K562 (cell line): ENCODE measurements around the gene TCF15. TPM values are rescaled to one million over a fixed set of nuclear protein-coding genes. Genes with fewer than 3 reads are reported as not detected.

ENCODE experiments used
- ATAC-seq: fragments of 200-7000 bp; cut with Tn5 transposase; 3 replicates; pipeline ENCODE4 v1.9.1; 2020; ENCODE audit warnings: moderate library complexity
- BruUV-seq: library from RNA; stranded (reverse); fragments of 400-500 nt; replicated peaks from 2 replicates; lab custom pipeline; 2021; lab: Mats Ljungman, UMichigan
- CTCF ChIA-PET: fragments of 300-600 bp; formaldehyde crosslinking; extraction: SDS; loops from one replicate; lab custom pipeline; 2021; ENCODE audit warnings: low intra/inter-chr PET ratio; lab: Yijun Ruan, JAX
- POLR2A ChIA-PET: fragments of 300-600, 350-650 bp; sonication (Branson Sonifier 250); formaldehyde crosslinking; extraction: SDS; loops from one replicate; lab custom pipeline; 2021; ENCODE audit warnings: antibody characterized with exemption, inconsistent platforms; lab: Yijun Ruan, JAX
- DNase-seq, 4 experiments: peaks; one replicate each; pipeline versions ENCODE4 v3.0.0 to v3.0.0-alpha.2; 2011 to 2018; ENCODE audit warnings: low spot score in 3 of 4, mixed read lengths in 3 of 4; ENCODE audit errors: extremely low read depth in 1 of 4
- FAIRE-seq: peaks from 2 replicates; lab custom pipeline; 2011; peaks lifted over from hg19 to GRCh38; lab: Jason Lieb, UNC
- H2AFZ ChIP-seq: 2 replicates; pipeline ENCODE4 v1.6.0; 2011; ENCODE audit warnings: low read depth, low read length, control low read depth, inconsistent platforms
- H3K27ac ChIP-seq: fragments of 200-600 bp; 3 replicates; pipeline ENCODE4 v1.8.0; 2011; ENCODE audit warnings: low read depth, mild to moderate bottlenecking, control low read depth, inconsistent platforms, low read length, moderate library complexity, mixed read lengths; ENCODE audit errors: extremely low read depth
- H3K27me3 ChIP-seq, 2 experiments: fragments of 300-600 bp in 1 of 2; 2 replicates in 1 of 2; 3 replicates in 1 of 2; pipeline versions ENCODE4 v1.6.0 to v1.8.0; 2011; ENCODE audit warnings: inconsistent platforms in 2 of 2, low read length in 2 of 2, mild to moderate bottlenecking in 1 of 2, mixed read lengths in 1 of 2, moderate library complexity in 1 of 2; ENCODE audit not compliant: control insufficient read depth in 2 of 2, insufficient read depth in 2 of 2
- H3K36me3 ChIP-seq: fragments of 300-600 bp; 3 replicates; pipeline ENCODE4 v1.8.0; 2011; ENCODE audit warnings: mild to moderate bottlenecking, low read length, inconsistent platforms; ENCODE audit not compliant: control insufficient read depth, insufficient read depth
- H3K4me1 ChIP-seq, 2 experiments: fragments of 200-600 bp in 1 of 2; replicated peaks in 1 of 2; 2 replicates in 1 of 2; 3 replicates in 1 of 2; pipeline versions ENCODE4 v1.5.1 to v1.8.0; 2011; ENCODE audit warnings: inconsistent platforms in 2 of 2, low read length in 2 of 2, mild to moderate bottlenecking in 1 of 2, mixed read lengths in 1 of 2, moderate library complexity in 1 of 2; ENCODE audit not compliant: control insufficient read depth in 2 of 2, insufficient read depth in 2 of 2
- H3K4me2 ChIP-seq: 2 replicates; pipeline ENCODE4 v1.6.1; 2011; ENCODE audit warnings: low read length, control low read depth, inconsistent platforms, mixed read lengths; ENCODE audit not compliant: insufficient read depth
- H3K4me3 ChIP-seq: fragments of 200-600 bp; sonication (generic), shearing (Covaris generic); 2 replicates; pipeline ENCODE4 v1.5.1; 2016; ENCODE audit warnings: control low read depth, inconsistent platforms
- H3K79me2 ChIP-seq: fragments of 200-600 bp; 3 replicates; pipeline ENCODE4 v1.8.0; 2011; ENCODE audit warnings: low read length, inconsistent platforms; ENCODE audit not compliant: control insufficient read depth, insufficient read depth
- H3K9ac ChIP-seq, 2 experiments: 2 replicates each; pipeline versions ENCODE4 v1.6.0 to v1.6.1; 2011; ENCODE audit warnings: low read depth in 2 of 2, low read length in 2 of 2, control low read depth in 1 of 2, inconsistent platforms in 1 of 2, mild to moderate bottlenecking in 1 of 2, mixed read lengths in 1 of 2; ENCODE audit not compliant: insufficient read depth in 1 of 2
- H3K9me1 ChIP-seq: one replicate; pipeline ENCODE4 v1.6.0; 2011; ENCODE audit warnings: inconsistent platforms, mild to moderate bottlenecking, low read length, moderate library complexity; ENCODE audit not compliant: control insufficient read depth, insufficient read depth
- H3K9me3 ChIP-seq: replicated peaks from 2 replicates; pipeline ENCODE4 v1.5.1; 2011; ENCODE audit warnings: low read depth, low read length, inconsistent platforms; ENCODE audit not compliant: control insufficient read depth, insufficient read depth
- H4K20me1 ChIP-seq: replicated peaks from 2 replicates; pipeline ENCODE4 v1.6.1; 2011; ENCODE audit warnings: low read length, inconsistent platforms, mixed read lengths; ENCODE audit not compliant: control insufficient read depth, insufficient read depth
- ADNP ChIP-seq: fragments of 200-800 bp; sonication (Bioruptor generic); IDR thresholded peaks from 2 replicates; pipeline ENCODE4 v1.6.1; 2016; ENCODE audit warnings: missing genetic modification characterization, missing compliant biosample characterization
- BCOR ChIP-seq: fragments of 450-650 bp; IDR thresholded peaks from 2 replicates; pipeline ENCODE4 v1.6.1; 2016
- CEBPG ChIP-seq, 3 experiments: fragments of 200-800 bp in 1 of 3; sonication (Bioruptor generic) in 1 of 3; sonication (generic) in 1 of 3; formaldehyde crosslinking in 1 of 3; IDR thresholded peaks in 2 of 3; conservative IDR thresholded peaks in 1 of 3; 2 replicates each; pipeline versions ENCODE4 v1.6.1 to v1.8.0; 2016 to 2022; ENCODE audit warnings: missing compliant biosample characterization in 2 of 3, missing genetic modification characterization in 2 of 3, mild to moderate bottlenecking in 1 of 3, missing genetic modification reagents in 1 of 3
- CXXC5 ChIP-seq: fragments of 250-450 bp; sonication (Bioruptor Pico); IDR thresholded peaks from 2 replicates; pipeline ENCODE4 v1.8.0; 2022; ENCODE audit warnings: inconsistent platforms, mild to moderate bottlenecking, moderate library complexity
- KAT2B ChIP-seq: IDR thresholded peaks from one replicate; pipeline ENCODE4 v1.6.1; 2012; ENCODE audit warnings: low read depth, mild to moderate bottlenecking, control low read depth, inconsistent platforms, low read length, moderate library complexity
- NEUROD1 ChIP-seq: fragments of 150-350 bp; IDR thresholded peaks from 2 replicates; pipeline ENCODE4 v1.6.1; 2014; ENCODE audit warnings: borderline replicate concordance, low read length, low read depth; ENCODE audit not compliant: partially characterized antibody
- ZNF507 ChIP-seq: conservative IDR thresholded peaks from 2 replicates; pipeline ENCODE4 v1.6.1; 2017; ENCODE audit warnings: missing genetic modification characterization, missing compliant biosample characterization
- WGBS: fragments of 100-300 bp; shearing (Covaris generic); methylation state at CpG from one replicate; pipeline ENCODE4 v1.1.6; 2016; ENCODE audit warnings: low coverage, mixed read lengths; ENCODE audit not compliant: insufficient coverage; ENCODE audit errors: missing lambda C conversion rate; 5-methylcytosine and 5-hydroxymethylcytosine counted together
- in situ Hi-C: fragments of 300-500 bp; cut with MboI; formaldehyde crosslinking; loops from 4 replicates; pipeline ENCODE4 v1.15.0; 2018; ENCODE audit warnings: inconsistent platforms, mixed read lengths
- intact Hi-C: fragments of 100-400 bp; cut with micrococcal nuclease; formaldehyde crosslinking; loops from 2 replicates; pipeline ENCODE4 v1.14.2; 2022
- polyA plus RNA-seq, 8 experiments: library from polyadenylated mRNA; depleted of rRNA in 4 of 8; stranded (reverse) in 5 of 8; unstranded in 3 of 8; fragments of >200 nt; fragmentation: Nextera tagmentation in 2 of 8; fragmentation: Illumina TruSeq in 1 of 8; extraction: Ambion mirVana in 2 of 8; extraction: Trizol in 1 of 8; gene quantifications; 2 replicates each; pipeline versions ENCODE4 v1.2.1 to v1.2.3, GENCODE V29; 2011 to 2014; ENCODE audit warnings: inconsistent platforms in 1 of 8, missing spikeins in 1 of 8
- total RNA-seq, 7 experiments: library from RNA; depleted of rRNA in 6 of 7; stranded (reverse); fragments of >200 nt in 6 of 7; fragmentation: Illumina TruSeq in 2 of 7; extraction: Trizol in 2 of 7; gene quantifications; 2 replicates each; pipeline versions ENCODE4 v1.2.1 to v1.2.3, GENCODE V29; 2011 to 2021; ENCODE audit warnings: low replicate concordance in 1 of 7
- TF ChIP-seq, protein P1 (sequence below): fragments of 250-450 bp; sonication (Bioruptor Pico); IDR thresholded peaks from 2 replicates; pipeline ENCODE4 v1.8.0; 2022; ENCODE audit warnings: inconsistent platforms
- TF ChIP-seq, protein P2 (sequence below): fragments of 250-450 bp; sonication (Bioruptor Pico); IDR thresholded peaks from 2 replicates; pipeline ENCODE4 v1.5.0; 2021; ENCODE audit warnings: mild to moderate bottlenecking, borderline replicate concordance

TCF15 gene
- total and polyA plus RNA-seq, 9 of the 15 experiments (the other 6 are each of a cell fraction or from before 2014, with no cell fraction given), result 0.04 to 5.0 (median 1.2) TPM

DNA sequence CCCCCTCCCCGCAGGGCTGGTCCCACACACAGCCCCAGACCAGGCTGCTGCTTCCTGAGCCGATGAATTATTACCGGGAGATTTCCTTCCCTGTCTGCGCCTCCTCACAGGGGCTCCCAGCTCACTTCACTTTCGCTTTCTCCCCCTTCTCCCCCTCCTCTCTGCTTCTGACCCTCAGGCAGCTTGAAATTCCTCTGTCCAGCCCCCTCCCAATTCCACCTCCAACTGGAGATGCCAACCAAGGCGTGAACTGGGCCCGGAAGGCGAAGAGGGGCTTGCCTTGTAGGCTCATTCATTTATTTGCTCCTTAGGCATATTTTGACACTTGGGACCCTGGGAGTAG, 1.7 kb upstream of the TCF15 start:
- ChIA-PET POLR2A (no interaction called here), CTCF (no interaction called here)
- no peak overlapping the region for H3K9ac ChIP-seq
- in situ Hi-C loops (no loop called here), intact Hi-C loops (no loop called here)
- BruUV-seq, result no TSS peak
- no peak overlapping the region for H3K27ac ChIP-seq
- no peaks in the 10 kb centered on the region for H4K20me1 ChIP-seq
- no peak for ATAC-seq
- no peaks in the 10 kb centered on the region for H3K9me3 ChIP-seq
- no peak overlapping the region for H3K4me2 ChIP-seq
- DNase-seq, result no peak
- no peak overlapping the region for H3K4me3 ChIP-seq
- H3K79me2 ChIP-seq, result peaks cover 7% of the 10 kb centered on the region; the same call in 2 of the 3 replicates
- peaks cover 6 to 29% of the 10 kb centered on the region in 2 experiments; a peak in 3 of 5 replicates for H3K4me1 ChIP-seq
- no peaks in the 10 kb centered on the region for H3K36me3 ChIP-seq
- no peaks in the 10 kb centered on the region for H3K9me1 ChIP-seq
- WGBS, result 72% methylated on average over 2 of the region's 8 CpGs
- 0 out of 2 replicates have a peak overlapping the region, but pooled peaks have one; percentile 34 for H2AFZ ChIP-seq
- FAIRE-seq, result no peak
- TF ChIP-seq ADNP, result no peak
- TF ChIP-seq BCOR, result no peak
- TF ChIP-seq KAT2B, result no peak
- no peak for TF ChIP-seq NEUROD1
- TF ChIP-seq, protein P1, sequence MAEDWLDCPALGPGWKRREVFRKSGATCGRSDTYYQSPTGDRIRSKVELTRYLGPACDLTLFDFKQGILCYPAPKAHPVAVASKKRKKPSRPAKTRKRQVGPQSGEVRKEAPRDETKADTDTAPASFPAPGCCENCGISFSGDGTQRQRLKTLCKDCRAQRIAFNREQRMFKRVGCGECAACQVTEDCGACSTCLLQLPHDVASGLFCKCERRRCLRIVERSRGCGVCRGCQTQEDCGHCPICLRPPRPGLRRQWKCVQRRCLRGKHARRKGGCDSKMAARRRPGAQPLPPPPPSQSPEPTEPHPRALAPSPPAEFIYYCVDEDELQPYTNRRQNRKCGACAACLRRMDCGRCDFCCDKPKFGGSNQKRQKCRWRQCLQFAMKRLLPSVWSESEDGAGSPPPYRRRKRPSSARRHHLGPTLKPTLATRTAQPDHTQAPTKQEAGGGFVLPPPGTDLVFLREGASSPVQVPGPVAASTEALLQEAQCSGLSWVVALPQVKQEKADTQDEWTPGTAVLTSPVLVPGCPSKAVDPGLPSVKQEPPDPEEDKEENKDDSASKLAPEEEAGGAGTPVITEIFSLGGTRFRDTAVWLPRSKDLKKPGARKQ, result no peak
- no peak for TF ChIP-seq CXXC5 (CRISPR knock-in tag)
- no peak for TF ChIP-seq CEBPG (CRISPR knock-in tag; IDR thresholded peaks at IDR 0.05)
- TF ChIP-seq CEBPG (tag; conservative IDR thresholded peaks at IDR 0.05 in 1 of 2, IDR thresholded peaks at IDR 0.05 in 1 of 2), result no peak
- TF ChIP-seq ZNF507, result no peak
- TF ChIP-seq, protein P2, sequence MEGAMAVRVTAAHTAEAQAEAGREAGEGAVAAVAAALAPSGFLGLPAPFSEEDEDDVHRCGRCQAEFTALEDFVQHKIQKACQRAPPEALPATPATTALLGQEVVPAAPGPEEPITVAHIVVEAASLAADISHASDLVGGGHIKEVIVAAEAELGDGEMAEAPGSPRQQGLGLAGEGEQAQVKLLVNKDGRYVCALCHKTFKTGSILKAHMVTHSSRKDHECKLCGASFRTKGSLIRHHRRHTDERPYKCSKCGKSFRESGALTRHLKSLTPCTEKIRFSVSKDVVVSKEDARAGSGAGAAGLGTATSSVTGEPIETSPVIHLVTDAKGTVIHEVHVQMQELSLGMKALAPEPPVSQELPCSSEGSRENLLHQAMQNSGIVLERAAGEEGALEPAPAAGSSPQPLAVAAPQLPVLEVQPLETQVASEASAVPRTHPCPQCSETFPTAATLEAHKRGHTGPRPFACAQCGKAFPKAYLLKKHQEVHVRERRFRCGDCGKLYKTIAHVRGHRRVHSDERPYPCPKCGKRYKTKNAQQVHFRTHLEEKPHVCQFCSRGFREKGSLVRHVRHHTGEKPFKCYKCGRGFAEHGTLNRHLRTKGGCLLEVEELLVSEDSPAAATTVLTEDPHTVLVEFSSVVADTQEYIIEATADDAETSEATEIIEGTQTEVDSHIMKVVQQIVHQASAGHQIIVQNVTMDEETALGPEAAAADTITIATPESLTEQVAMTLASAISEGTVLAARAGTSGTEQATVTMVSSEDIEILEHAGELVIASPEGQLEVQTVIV (CRISPR knock-in tag), result no peak
- peaks cover 0 to 5% of the 10 kb centered on the region in 2 experiments; a peak in 2 of 5 replicates for H3K27me3 ChIP-seq
